Fibroblast of peridontal ligament (primary cell): ENCODE results near the gene VTI1A.

Source experiments
- DNase-seq: peaks from one replicate; pipeline ENCODE4 v3.0.0-alpha.2; 2010; ENCODE audit errors: extremely low read depth

VTI1A gene

DNA sequence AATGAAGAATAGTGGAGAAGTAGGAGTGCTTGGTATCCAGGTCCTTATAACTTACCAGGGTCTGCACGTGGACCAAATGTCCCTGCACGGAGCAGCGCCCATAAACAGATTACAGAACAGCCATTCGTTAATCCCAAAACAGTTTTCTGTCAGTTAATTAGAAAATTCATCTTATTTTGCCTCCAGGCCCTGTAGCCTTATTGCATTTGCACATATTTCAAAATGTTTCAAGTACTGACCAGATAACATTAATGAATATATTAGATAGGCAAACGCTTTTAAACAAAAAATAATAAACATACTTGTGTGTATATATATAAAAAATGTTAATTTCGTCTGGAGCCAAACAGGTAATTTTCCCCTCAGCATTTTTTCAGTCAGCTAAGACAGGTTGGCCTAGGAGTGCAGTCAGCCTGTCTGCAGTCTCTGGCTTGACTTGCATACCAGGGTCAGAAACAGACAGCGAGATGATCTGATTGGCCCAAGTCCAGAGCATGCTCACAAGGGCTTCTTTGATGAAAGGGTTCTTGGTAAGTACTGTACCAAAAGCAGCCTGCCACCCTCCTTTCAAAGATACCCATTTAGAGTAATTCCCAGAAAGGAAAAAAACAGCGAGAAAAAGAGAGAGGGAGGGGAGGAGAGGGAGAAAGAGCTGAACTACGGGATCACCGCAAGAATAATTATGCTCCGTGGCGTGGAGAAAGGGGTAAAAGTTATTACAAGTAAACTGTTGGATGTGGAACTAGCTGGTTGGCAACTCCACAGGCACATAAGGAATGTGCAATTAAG, 308.6 kb downstream of the VTI1A start:
- no peak for DNase-seq

DNA sequence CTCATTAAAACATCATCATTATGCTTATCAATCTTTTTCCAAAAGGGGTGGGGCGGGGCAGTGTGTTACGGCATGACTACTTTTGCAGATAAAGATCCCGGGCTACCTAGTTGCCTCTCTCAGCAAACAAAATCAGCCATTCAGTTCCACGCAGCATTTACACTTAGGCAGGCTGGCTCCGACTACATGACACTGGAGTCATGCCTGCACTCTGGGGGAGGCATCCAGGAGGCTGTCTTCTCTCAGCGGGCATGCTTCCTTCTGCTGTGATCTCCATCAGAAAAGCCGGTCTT, 309.2 kb downstream of the VTI1A start:
- no peak for DNase-seq

DNA sequence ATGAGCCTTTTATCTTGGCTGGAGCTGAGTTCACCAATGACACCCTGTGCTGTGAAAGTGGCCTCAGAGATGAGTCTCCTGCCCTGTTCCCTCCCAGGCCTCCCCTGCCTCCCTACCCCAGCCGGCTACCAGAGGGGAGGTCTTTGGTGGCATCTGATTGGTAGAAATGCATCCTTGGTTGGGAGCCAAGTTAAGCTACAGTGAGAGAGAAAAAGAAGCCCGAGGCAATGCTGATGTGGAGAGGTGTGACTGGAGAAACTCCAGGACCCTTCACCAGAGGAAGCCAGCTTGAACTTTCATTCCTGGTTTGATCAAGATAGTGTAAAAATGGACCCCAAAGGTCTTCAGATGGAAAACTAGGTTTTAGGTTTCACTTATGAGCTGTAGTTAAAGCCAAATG, 311.9 kb downstream of the VTI1A start:
- no peak for DNase-seq

DNA sequence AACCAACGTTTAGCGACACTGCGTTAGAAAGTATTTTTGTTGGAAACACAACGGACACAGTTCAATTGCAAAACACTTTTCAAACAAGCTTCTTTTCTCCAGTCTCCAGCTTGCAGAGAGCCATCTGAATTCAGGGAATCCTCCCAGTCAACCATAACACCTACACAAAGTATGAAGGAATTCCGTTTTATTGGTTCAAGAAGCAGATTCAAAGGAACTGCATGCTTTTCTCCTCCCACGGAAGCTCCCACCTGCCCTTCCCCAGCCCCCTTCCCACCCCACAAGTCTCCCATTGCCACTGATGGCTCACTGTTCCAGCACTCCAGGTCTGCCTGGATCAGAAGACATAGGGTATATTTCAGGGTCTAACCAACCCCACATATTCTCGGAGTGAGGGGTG, 312.5 kb downstream of the VTI1A start:
- no peak for DNase-seq

DNA sequence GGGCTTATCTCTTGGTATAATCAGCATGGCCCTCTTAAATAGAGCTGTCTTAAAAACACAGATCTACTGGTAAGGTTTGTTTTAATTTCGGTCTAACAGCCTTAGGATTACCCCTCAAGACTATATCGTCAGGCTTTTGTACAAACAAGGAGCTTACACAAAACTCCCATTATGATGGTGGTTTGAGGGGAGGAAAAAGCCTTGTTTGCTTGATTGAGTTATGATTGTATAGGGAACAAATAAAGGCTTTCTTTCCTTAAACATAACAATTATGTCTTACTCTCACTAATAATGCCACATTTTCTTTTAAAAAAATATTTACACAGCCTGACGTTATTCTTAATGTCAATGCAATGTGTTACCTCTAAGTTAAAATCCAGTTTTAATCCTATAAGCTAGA, 314.2 kb downstream of the VTI1A start:
- no peak for DNase-seq

DNA sequence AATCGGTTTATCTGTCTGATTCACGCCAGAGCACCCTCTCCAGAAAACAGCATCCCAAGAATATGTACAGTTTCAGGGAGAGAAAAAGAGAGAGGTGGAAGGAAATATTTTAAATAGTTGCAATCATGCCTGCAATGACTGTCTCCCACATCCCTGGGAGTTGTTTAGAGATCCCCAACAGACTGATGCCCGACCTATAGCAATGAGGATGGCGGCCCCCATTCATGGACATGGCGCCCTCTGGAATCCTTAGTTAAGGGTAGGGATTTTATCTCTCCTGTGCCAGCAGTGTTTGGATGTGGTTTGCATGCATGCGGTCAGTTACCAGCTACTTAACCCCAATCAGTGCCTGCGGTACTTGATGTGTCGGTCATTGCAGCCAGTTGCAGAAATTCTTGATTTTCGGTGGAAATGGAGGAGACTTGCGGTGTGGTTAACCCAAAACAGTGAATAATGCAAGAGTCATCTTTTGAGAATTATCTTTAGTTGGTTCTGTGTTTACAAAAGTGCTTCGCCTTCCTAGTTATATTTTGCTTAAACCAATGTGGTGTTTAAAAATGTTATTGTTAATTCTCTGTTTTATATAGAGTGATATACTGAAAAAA, 317.0 kb downstream of the VTI1A start:
- DNase-seq = peak; percentile 95

DNA sequence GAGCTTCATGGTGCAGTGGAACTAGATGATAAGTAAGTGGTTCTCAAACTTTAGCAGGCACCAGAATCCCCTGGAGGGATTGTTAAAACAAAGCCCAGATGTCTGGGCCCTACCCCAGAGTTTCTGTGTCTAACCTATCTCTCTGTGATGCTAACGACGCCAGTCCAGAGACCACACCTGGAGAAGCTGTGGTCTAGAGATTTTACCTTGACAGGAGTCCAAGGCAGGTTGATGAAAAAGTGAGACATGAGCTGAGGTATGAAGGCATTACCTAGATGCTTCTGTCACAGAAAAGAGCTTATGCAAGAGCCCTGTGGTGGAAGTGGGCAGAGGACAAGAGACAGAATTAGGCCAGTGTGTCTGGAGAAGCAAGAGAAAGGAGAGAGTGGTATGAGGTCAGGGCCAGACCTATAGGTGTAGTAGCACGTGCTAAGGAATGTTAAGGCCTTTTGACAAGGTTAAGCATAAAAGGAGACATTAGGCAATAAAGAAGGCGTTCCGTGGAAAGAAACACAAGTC, 318.8 kb downstream of the VTI1A start:
- no peak for DNase-seq

DNA sequence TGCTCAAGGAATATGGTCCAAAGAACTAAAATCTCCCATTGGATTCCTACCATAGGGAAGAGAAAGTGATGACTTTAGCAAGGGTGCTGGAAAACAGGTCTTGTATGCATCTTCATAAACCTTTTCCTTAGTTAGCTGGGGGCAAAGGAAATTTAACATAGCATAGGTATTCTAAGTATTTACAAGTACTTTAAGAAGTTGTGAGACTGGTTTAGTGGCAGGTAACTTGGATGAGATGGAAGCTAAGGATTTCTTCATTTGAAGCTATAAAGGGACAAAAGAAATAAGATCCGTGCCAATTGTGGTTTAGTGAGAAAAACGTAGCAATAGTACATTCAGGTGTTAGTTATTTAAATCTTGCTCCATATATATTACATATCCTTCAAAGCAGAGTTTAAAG, 319.6 kb downstream of the VTI1A start:
- no peak for DNase-seq

DNA sequence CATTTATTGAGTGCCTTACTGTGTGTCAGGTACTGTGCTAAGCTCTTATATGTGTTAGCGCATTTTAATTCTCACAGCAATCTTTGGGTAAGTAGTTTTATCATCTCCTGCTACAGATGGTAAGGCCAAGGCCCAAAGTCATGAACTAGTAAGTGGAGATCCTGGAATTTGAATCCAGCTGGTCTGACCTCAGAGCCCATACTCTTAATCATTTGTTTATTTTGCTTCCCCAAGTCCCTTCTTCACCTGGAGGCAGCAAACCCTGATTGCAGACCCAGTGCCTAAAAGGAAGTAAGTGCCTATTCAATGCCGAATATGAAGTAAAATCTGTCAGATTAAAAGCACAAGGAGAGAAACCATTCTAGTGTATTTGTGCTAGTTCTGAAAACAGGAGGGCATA, 320.1 kb downstream of the VTI1A start:
- no peak for DNase-seq

DNA sequence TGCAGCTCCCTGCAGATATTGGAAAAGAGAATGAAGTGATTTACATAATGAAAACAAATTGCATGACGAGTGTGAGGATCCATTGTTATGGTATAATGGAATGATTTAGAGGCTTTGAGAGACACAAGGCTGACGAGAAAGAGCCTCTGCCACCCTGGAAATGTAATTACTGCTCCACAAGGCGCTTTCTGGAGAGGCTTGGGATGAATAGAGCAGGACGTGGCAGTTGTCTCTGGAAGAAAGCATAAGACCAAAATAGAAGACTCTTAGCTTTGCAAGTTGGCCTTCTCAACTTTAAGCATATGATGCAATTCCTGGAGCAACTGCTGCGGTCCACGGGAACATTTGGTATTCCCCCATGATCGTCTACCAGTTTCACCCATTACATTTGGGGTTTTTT, 321.1 kb downstream of the VTI1A start:
- DNase-seq = no peak

DNA sequence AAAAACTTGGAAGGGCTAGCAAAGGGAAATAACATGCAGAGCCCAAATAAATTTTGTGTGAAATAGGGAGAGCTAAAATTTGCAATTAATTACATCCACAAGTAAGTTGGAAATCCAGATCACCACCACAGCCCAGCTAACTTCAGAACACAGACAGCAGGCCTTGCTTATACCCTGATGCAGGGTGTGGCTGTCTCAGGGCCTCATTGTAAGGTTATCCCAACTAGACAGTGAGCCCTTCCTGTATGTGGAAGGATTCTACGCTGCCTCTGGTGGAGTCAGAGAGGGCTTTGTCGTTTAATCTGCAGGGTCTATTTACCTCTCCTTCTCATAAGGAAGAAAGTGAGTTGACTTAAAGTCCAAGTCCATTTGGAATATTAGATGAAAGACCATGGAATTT, 322.1 kb downstream of the VTI1A start:
- DNase-seq = no peak

DNA sequence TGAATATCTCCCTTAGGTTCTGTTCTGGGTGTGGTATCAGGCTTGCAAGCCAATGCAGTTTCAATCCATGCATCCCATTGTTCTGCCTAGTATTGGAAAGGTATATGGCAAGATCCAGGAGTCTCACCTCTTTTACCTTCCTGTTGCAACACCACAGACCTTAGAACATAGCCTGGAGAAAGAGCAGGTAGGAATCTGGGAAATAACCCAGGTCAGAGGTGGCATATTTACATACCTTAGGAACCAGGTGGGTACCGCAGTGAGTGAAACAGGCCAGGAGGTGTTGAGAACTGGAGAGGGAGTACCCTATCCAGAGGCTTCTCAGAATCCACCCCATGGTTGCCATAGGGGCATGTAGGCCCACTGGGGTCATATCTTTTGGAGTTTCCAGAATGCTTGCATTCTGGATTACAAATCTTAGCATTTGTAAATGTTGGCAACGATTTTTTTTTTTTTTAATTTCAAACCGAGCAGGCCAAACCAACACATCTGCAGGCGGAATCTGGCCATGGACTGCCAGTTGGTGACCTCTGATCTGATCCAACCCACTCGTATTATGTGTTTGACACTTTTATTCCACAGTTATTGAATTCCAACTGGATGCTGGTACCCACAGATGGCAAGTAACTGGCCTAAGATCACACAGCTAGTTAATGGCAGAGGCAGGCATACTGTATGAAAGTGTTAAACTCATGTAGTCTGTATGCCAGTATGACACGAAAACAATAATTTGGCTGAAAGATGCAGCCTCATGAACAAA, 322.8 kb downstream of the VTI1A start:
- no peak for DNase-seq

DNA sequence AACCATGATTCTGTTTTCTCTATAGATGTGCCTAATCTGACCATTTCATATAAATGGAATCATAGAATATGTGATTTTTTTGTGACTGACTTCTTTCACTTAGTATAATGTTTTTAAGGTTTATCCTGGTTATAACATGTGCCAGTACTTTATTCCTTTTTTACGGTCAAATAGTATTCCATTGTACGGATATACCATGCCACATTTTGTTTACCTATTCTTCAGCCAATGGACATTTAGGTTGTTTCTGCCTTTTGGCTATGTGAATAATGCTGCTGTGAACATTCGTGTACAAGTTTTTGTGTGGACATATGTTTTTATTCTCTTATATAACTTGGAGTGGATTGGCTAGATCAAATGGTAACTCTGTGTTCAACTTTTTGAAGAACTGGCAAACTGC, 324.7 kb downstream of the VTI1A start:
- no peak for DNase-seq

DNA sequence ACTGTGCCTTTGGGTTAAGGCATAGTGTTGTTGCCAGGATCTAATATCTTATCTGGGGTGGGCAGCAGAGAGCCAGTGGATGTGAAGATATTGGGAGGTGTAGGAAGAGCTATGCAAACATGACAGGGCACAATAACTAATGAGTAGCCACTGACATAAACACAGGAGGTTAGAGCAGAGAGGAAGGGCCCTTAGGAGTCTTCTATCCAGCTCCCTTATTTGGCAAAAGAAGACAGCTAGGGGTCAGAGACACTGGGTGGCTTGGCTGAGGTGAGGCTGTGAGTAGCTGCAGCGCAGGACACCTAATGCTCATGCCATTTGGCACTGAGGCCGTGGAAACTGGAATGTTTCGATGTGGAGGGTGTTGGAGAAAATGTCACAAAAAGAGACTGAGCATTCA, 326.8 kb downstream of the VTI1A start:
- DNase-seq = no peak

DNA sequence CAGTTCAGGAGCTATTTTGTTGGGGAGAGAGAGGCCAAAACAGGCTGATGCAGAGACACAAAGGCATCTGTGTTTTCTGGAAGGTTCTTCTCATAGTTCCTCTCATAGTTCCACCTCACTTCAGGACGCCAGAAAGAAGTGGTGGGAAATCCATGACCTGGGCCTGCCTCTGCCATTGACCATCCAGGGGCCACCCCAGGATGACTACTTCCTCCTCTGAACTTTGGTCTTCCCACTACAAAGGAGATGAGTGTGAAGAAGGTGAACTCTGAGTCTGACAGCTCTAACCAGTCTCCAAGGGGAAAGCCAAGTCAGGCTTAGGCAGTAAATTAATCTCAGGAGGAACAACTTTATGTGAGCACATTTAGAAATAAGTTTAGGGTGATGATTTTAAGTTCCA, 327.2 kb downstream of the VTI1A start:
- DNase-seq = no peak

DNA sequence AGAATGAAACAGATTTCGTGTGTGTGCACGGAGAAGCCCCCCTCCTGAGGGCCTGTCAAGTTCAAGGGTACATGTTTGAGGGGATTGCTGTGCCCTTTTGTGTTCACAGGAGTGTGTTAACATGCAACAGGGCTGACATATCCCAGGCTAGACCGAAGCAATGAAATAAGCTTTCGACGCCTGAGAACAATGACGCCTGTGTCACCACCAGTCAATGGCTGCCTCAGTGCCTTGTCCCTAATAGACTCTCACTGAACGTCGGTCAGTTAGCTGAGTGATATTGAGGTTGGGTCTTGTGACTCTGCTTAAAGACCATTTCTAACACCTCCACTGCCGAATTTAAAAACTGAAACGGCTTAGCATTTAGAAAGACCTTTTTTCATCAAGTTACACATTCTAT, 327.8 kb downstream of the VTI1A start:
- DNase-seq = no peak

DNA sequence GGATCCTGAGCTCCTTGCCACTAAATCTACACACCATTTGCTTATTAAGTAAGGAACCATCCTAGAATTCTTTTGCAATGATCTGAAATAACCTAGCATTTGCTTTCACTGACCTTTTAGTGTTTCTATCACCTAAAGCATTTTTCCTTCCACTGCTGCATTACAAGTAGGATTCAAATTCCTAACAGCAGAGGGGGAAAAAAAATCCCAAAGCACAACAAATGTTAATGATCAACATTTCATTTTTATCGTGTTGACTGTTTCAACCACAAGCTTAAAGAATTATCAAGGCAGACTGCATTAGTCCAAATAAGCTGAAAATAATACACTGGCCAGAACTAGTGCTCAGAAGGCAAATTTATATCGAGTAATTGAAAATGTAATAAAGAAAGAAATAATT, 328.4 kb downstream of the VTI1A start:
- peak; percentile 23 for DNase-seq

DNA sequence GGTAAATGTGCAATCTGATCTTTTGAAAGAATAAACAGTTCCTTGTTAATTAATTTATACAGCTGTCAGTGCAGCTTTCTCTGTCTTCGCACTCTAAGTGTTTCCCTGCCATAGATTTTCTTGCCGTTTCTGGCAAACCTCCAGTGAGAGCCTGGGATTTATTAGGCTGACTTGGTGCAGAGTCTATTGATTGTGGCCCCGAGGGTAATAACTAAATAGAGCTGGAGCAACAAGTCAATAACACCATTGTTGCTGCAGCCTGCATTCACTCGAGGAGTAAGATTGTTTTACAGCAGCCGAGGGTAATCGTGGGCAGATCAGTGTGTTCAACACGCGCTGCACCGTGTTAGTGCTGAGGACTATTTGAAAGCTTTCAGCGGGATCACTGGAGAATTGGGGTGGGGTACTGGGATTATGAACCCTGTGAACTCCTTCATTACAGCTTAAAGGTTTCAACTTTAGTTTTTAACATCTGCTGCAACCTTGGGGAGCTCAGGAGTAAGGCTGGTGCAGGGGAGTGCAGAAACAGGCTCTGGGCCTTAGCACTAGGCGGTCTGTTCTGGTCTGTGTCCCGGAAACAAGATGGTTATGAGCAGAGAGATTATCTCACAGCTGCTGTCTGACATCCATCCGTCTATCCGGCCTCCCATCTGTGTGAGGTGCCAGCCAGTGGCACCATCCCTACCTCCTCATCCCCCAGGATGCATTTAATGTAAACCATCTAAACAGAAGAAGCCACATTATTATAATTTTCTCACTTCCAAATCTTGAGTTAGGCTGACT, 329.1 kb downstream of the VTI1A start:
- DNase-seq = no peak

DNA sequence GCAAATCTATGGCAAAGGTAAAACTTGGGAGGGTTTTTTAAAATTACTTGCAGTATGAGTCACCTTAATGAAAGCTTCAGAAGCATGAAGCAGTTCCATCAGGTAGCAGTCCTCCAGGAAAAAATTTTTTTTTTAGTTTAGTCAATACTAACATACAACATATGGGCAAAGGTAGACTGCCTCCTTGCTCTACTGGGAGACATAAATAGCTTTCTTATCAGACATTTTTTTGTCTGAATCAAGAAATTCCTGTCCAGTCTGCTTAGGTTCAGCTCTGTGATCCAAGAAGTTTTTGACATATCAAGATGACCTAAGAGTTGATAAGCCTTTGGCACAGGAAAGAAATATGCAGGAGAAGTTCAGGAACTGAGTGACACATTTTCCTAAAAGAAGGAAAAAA, 331.6 kb downstream of the VTI1A start:
- no peak for DNase-seq

DNA sequence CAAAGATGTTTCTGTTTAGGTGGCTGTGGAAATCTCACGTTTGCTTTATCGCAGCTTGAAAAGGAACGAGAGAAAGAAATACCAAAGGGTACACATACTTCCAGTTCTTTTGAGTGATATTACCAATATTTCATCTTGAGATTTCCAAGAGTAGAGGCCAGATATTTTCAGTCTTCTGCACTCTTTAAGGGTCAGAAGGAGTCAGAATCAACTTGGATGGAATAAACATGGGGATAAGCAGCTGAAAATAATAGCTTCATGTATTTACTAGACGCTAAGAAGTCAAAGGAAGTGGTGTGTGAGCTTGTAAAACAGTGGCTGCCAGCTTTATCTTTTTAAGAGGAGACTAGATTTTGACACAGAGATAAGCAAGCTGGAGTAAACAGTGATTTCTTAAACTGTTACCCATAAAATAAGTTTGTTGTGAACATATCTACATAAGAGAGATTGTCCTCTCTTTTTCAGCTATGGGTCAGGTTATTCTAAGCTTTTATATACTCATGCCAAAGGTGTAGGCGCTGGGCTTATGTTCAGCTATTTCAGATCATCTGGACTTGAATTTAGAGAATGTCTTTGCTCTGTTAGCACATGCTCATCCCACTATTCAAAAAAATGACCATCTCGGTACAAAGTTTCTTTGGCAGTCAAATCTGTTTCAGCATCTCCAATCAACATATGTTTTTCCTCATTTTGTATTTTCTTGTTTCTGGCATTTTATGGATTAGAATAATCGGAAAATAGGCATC, 332.2 kb downstream of the VTI1A start:
- DNase-seq = no peak

DNA sequence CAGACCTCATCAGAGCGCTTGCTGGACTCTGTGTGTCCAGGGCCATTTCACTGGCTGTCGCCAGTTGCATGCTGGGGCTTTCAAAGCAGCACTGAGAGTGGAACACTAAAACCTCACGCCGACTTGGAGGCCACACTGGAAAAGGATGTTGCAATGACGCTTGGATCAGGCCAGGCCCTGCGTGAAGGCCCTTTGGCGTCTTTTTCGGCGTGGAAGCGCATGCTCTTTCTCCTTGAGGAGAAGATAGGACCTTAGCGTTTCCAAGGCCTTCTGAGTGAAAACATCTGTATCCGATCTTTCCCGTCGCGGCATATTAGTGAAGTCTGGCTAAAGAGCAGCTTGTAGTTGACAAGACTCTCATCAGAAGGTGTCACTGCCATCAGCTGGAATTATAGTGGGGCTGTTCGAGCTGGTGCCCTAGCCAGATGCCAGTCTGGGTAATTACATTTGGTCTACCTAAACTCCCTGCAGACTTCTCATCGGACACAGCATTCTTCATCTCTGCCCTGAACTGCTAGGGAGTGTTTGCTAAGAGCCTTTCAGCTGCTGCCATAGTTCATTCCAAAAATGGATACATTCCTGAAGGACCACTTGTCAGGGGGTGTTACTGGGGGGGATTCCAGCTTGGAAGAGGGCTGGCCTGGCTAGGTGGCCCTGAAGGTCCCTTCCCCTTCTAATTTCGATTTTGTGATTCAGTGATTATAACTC, 335.3 kb downstream of the VTI1A start:
- DNase-seq = no peak
